Measurements from ENCODE around the gene ZNF460. TPM values are rescaled to one million over a fixed set of nuclear protein-coding genes. Genes with fewer than 3 reads are reported as not detected.
"Not testable (repeated sequence)": the region's sequence is repeated elsewhere in the genome, so short reads cannot be mapped to it uniquely, and the experiment has no call there.

ZNF460 gene
- total RNA-seq, 4 donors from 2014 or later: 88.0 to 139 (median 92.3) TPM

DNA sequence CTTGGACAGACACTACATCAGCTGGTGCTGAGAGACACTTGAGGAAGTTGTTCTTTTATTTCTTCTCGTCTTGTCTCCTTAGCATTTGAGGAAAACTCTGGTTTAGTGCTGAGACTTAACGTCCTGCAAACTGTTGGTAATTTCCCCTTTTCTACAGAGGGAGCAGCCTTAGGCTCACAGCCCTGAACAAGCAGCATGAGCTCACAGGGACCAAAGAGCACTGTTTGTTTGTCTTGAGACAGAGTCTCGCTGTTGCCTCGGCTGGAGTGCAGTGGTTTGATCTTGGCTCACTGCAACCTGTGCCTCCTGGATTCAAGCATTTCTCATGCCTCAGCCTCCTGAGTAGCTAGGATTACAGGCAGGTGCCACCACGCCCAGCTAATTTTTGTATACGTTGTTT is 34.3 kb upstream of the ZNF460 start:
- Histone ChIP-seq H3K27ac (no peak overlapping the region), H3K36me3 (peaks cover 39 to 47% of the 10 kb centered on the region in 2 donors), H3K4me3 (replicated peaks in 1 of 3) (no peak overlapping the region), H3K9me3 (no peaks in the 10 kb centered on the region), H3K27me3 (no peaks in the 10 kb centered on the region), H3K4me1 (peaks cover 10 to 14% of the 10 kb centered on the region in 2 donors)
- TF ChIP-seq, protein P1, sequence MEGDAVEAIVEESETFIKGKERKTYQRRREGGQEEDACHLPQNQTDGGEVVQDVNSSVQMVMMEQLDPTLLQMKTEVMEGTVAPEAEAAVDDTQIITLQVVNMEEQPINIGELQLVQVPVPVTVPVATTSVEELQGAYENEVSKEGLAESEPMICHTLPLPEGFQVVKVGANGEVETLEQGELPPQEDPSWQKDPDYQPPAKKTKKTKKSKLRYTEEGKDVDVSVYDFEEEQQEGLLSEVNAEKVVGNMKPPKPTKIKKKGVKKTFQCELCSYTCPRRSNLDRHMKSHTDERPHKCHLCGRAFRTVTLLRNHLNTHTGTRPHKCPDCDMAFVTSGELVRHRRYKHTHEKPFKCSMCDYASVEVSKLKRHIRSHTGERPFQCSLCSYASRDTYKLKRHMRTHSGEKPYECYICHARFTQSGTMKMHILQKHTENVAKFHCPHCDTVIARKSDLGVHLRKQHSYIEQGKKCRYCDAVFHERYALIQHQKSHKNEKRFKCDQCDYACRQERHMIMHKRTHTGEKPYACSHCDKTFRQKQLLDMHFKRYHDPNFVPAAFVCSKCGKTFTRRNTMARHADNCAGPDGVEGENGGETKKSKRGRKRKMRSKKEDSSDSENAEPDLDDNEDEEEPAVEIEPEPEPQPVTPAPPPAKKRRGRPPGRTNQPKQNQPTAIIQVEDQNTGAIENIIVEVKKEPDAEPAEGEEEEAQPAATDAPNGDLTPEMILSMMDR (IDR thresholded peaks at IDR 0.05): no peak
- no peak for TF ChIP-seq POLR2A (IDR thresholded peaks at IDR 0.05)
- 87 to 88% methylated on average over 6 of the region's 6 CpGs for WGBS, 2 donors
- intact Hi-C loops (cut with DNase I): no loop called here
- DNase-seq: no peak

DNA sequence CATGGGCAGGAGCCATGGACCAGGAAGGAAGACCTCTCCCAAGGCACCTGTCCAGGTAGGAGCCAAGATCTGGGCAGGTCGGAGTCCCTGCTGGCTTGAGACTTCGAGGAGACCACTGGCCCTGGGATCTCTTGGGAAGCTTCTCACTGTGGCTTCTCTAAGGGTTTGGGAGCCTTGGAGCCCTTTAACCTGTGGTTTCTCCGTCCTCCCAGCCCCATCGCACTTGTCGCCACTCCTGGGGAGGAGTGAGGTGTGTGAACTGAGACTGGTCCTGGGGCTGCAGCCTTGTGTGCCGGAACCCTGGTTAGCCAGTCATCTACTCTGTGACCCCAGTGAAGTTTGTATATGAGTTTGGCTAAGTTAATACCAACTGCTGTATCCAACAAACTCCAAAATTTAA is 31.6 kb upstream of the ZNF460 start:
- Histone ChIP-seq H3K36me3 (peaks cover 55 to 62% of the 10 kb centered on the region in 2 donors), H3K27ac (no peak overlapping the region), H3K4me1 (no peaks in the 10 kb centered on the region), H3K27me3 (no peaks in the 10 kb centered on the region), H3K4me3 (replicated peaks in 1 of 3) (no peak overlapping the region), H3K9me3 (no peaks in the 10 kb centered on the region)
- DNase-seq: no peak
- intact Hi-C loops (cut with DNase I): no loop called here
- WGBS, 2 donors: 91 to 96% methylated on average over 6 of the region's 6 CpGs
- TF ChIP-seq POLR2A (IDR thresholded peaks at IDR 0.05): no peak
- TF ChIP-seq, protein P1 (IDR thresholded peaks at IDR 0.05): no peak

DNA sequence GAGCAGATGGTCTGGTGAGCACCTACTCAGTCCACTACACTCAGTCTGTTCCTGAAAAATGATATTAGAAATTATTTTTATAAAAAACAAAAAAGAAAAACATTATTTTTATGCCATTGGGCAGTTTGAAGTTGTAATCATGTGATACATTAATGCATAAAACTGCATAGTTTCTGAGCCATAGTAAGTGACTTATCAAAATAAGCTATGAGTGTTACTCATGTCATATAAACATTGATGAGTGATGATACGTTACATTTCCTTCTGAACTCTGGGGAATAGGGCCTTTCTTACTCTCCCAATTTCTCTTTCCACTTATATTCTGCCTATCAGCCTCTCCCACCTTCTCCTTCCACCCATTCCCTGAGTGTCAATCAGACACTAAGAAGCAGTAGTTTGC is 31.0 kb upstream of the ZNF460 start:
- no peaks in the 10 kb centered on the region for H3K9me3 ChIP-seq

DNA sequence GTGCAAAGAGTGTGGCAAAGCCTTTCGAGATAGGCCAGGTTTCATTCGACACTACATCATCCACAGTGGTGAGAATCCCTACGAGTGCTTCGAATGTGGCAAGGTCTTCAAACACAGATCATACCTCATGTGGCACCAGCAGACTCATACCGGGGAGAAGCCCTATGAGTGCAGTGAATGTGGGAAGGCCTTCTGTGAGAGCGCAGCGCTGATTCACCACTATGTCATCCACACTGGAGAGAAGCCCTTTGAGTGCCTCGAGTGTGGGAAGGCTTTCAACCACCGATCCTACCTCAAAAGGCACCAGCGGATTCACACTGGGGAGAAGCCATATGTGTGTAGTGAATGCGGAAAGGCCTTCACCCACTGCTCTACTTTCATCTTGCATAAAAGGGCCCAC is 26.5 kb upstream of the ZNF460 start:
- peaks cover 41% of the 10 kb centered on the region in 2 donors for H3K36me3 ChIP-seq
- intact Hi-C loops (cut with DNase I); H3K27me3 ChIP-seq; DNase-seq; H3K27ac ChIP-seq; H3K9me3 ChIP-seq; H3K4me1 ChIP-seq; H3K4me3 ChIP-seq (replicated peaks in 1 of 3): not testable (repeated sequence)
- WGBS, 2 donors: 96% methylated on average over 11 of the region's 11 CpGs

More for the DNA sequence above, 31.0 kb upstream of the ZNF460 start:
- Histone ChIP-seq H3K27me3 (no peaks in the 10 kb centered on the region), H3K36me3 (peaks cover 60 to 66% of the 10 kb centered on the region in 2 donors), H3K4me1 (no peaks in the 10 kb centered on the region), H3K27ac (no peak overlapping the region), H3K4me3 (replicated peaks in 1 of 3) (no peak overlapping the region)
- intact Hi-C loops (cut with DNase I): no loop called here
- DNase-seq: no peak
- TF ChIP-seq POLR2A (IDR thresholded peaks at IDR 0.05): no peak
- TF ChIP-seq, protein P1 (IDR thresholded peaks at IDR 0.05): no peak
- 89 to 93% methylated on average over 1 of the region's 1 CpG for WGBS, 2 donors

DNA sequence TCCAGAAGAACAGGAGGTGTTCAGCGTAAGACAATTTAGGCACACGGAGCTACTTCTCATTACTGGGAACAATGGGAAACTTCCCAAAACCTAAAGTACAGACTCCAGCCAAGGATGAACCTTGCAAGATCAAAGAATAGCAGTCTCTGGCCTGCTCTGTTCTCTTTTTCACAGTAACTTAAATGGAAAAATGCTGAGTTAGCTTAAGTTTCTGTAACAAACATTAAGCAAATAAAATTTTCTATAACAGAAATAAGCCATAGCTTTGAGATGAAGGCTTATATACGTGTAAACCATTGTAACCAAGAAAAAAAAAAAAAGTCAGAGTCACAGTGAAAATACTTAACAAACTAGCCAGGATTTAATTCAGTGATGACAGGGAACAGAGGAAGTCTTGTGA is 18.2 kb upstream of the ZNF460 start:
- WGBS, 2 donors: 91 to 94% methylated on average over 3 of the region's 3 CpGs
- H3K9me3 ChIP-seq: no peaks in the 10 kb centered on the region

More for the DNA sequence above, 18.2 kb upstream of the ZNF460 start:
- Histone ChIP-seq H3K4me3 (replicated peaks in 1 of 3) (no peak overlapping the region), H3K27ac (no peak overlapping the region), H3K36me3 (no peaks in the 10 kb centered on the region), H3K4me1 (no peaks in the 10 kb centered on the region), H3K27me3 (no peaks in the 10 kb centered on the region)
- intact Hi-C loops (cut with DNase I): no loop called here
- TF ChIP-seq POLR2A (IDR thresholded peaks at IDR 0.05): no peak
- TF ChIP-seq, protein P1 (IDR thresholded peaks at IDR 0.05): no peak
- DNase-seq: no peak
